ENCODE measurements around the gene SIRT6.

Gene SIRT6

GRCh38 chr19:4197625-4198466 is 15.5 kb upstream of the SIRT6 start:
- ChIA-PET CTCF (interaction anchor here (1.0 kb wide), 1 partner anchor 12 kb away, joined by 3 read pairs; no protein-coding TSS in a partner anchor), POLR2A (no interaction called here)
- Histone ChIP-seq H3K9me3 (ENCODE audit: control insufficient read depth, insufficient read depth, low read depth, low read length) (no peaks in the 10 kb centered on the region), H3K4me1 (ENCODE audit: control insufficient read depth, insufficient read depth, low read length) (no peaks in the 10 kb centered on the region), H3K4me3 (ENCODE audit: low read depth, low read length) (no peak overlapping the region), H3K36me3 (ENCODE audit: control insufficient read depth in 2 of 2, insufficient read depth in 1 of 2, low read length in 2 of 2) (no peaks in the 10 kb centered on the region), H3K27ac (ENCODE audit: extremely low read depth, low read depth, low read length) (no peak overlapping the region)
- no peak for TF ChIP-seq HIC1 (tag by site-specific recombination; IDR thresholded peaks at IDR 0.05)
- TF ChIP-seq, protein P1, sequence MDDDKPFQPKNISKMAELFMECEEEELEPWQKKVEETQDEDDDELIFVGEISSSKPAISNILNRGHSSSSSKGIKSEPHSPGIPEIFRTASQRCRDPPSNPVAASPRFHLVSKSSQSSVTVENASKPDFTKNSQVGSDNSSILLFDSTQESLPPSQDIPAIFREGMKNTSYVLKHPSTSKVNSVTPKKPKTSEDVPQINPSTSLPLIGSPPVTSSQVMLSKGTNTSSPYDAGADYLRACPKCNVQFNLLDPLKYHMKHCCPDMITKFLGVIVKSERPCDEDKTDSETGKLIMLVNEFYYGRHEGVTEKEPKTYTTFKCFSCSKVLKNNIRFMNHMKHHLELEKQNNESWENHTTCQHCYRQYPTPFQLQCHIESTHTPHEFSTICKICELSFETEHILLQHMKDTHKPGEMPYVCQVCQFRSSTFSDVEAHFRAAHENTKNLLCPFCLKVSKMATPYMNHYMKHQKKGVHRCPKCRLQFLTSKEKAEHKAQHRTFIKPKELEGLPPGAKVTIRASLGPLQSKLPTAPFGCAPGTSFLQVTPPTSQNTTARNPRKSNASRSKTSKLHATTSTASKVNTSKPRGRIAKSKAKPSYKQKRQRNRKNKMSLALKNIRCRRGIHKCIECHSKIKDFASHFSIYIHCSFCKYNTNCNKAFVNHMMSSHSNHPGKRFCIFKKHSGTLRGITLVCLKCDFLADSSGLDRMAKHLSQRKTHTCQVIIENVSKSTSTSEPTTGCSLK (tag by site-specific recombination; IDR thresholded peaks at IDR 0.05), result no peak
- no peak for TF ChIP-seq HOXA7 (CRISPR knock-in tag; IDR thresholded peaks at IDR 0.05; ENCODE audit: borderline replicate concordance)
- TF ChIP-seq ZNF777 (tag by site-specific recombination; IDR thresholded peaks at IDR 0.05; ENCODE audit: borderline replicate concordance), result no peak; the same call in 1 of the 2 replicates
- TF ChIP-seq PATZ1 (tag by site-specific recombination; IDR thresholded peaks at IDR 0.05), result 0 out of 2 replicates have a peak, but pooled peaks have one; percentile 12
- TF ChIP-seq MZF1 (tag by site-specific recombination; IDR thresholded peaks at IDR 0.05; ENCODE audit: borderline replicate concordance), result no peak
- TF ChIP-seq ZNF529 (tag by site-specific recombination; IDR thresholded peaks at IDR 0.05; ENCODE audit: insufficient replicate concordance), result no peak
- no peak for TF ChIP-seq ZNF623 (tag by site-specific recombination; IDR thresholded peaks at IDR 0.05)
- no peak for TF ChIP-seq ZNF518A (tag by site-specific recombination; conservative IDR thresholded peaks at IDR 0.05; ENCODE audit: low read depth)
- TF ChIP-seq ZNF521 (tag by site-specific recombination; IDR thresholded peaks at IDR 0.05), result no peak
- 0 out of 2 replicates have a peak, but pooled peaks have one; percentile 20 for TF ChIP-seq ZNF394 (tag by site-specific recombination; IDR thresholded peaks at IDR 0.05; ENCODE audit: borderline replicate concordance)
- TF ChIP-seq ZFHX2 (tag by site-specific recombination; conservative IDR thresholded peaks at IDR 0.05), result peak; percentile 26; the same call in 1 of the 2 replicates
- no peak for TF ChIP-seq GFI1B (tag by site-specific recombination; IDR thresholded peaks at IDR 0.05)
- TF ChIP-seq HOXC10 (CRISPR knock-in tag; IDR thresholded peaks at IDR 0.05), result no peak
- TF ChIP-seq ZNF324 (tag by site-specific recombination; IDR thresholded peaks at IDR 0.05), result peak; percentile 83; the same call in 1 of the 2 replicates
- TF ChIP-seq SALL2 (tag by site-specific recombination; IDR thresholded peaks at IDR 0.05; ENCODE audit: borderline replicate concordance), result no peak
- no peak for TF ChIP-seq ZNF335 (tag by site-specific recombination; conservative IDR thresholded peaks at IDR 0.05)
- TF ChIP-seq ZBTB48 (tag by site-specific recombination; IDR thresholded peaks at IDR 0.05), result no peak
- TF ChIP-seq ZBTB44 (tag by site-specific recombination; IDR thresholded peaks at IDR 0.05), result no peak
- no peak for TF ChIP-seq ZNF544 (tag by site-specific recombination; IDR thresholded peaks at IDR 0.05)
- TF ChIP-seq SCRT1 (tag by site-specific recombination; IDR thresholded peaks at IDR 0.05; ENCODE audit: borderline replicate concordance), result no peak
- no peak for TF ChIP-seq ZNF404 (tag by site-specific recombination; IDR thresholded peaks at IDR 0.05)
- TF ChIP-seq ZNF776 (tag by site-specific recombination; IDR thresholded peaks at IDR 0.05; ENCODE audit: borderline replicate concordance), result no peak
- TF ChIP-seq ZNF174 (tag by site-specific recombination; IDR thresholded peaks at IDR 0.05), result no peak

Data from HEK293 (cell line).